ENCODE data around the gene TANC1.

TANC1 gene

DNA sequence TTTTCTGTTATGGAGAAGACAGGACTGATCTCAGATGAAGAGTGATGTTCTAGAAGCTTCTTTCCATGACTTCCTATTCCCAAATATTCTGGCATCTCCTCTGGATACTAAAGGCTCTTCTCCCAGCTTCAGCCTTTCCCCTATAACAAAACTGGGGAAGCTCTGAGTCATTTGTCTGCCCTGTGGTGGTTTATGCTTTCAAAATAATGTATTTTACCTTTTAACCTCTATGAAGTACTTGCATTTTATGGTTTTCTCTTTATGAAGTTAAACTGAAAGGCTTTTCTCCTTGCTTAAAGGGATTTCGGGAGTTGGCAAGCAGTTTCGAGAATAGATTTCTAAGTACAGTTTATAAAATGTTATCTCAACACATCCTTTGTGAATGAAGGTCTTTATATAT, 104.4 kb downstream of the TANC1 start:
- DNase-seq (ENCODE audit: insufficient read length, low spot score) (no peak), FAIRE-seq (no peak)
- TF ChIP-seq, protein P1, sequence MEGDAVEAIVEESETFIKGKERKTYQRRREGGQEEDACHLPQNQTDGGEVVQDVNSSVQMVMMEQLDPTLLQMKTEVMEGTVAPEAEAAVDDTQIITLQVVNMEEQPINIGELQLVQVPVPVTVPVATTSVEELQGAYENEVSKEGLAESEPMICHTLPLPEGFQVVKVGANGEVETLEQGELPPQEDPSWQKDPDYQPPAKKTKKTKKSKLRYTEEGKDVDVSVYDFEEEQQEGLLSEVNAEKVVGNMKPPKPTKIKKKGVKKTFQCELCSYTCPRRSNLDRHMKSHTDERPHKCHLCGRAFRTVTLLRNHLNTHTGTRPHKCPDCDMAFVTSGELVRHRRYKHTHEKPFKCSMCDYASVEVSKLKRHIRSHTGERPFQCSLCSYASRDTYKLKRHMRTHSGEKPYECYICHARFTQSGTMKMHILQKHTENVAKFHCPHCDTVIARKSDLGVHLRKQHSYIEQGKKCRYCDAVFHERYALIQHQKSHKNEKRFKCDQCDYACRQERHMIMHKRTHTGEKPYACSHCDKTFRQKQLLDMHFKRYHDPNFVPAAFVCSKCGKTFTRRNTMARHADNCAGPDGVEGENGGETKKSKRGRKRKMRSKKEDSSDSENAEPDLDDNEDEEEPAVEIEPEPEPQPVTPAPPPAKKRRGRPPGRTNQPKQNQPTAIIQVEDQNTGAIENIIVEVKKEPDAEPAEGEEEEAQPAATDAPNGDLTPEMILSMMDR (IDR thresholded peaks at IDR 0.05; ENCODE audit: insufficient read depth, missing control alignments) = no peak

DNA sequence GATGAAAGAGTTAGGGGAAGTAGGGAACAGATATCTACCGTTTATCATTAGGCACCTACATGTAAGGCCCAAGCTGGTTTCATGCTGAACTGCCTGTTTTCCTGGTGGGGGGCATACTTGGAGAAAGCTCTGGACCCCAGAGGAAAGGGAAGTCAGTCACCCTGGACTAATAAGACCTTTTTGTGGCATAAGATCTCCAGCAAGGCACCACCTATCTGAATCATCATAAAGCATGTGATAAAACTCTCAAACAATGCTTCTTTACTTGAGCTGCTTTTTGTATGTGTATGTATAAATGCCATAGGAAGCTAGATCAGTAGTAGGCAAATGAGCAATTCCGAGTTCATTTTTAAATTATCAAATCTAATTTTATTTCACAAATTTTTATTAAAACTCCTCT, 104.8 kb downstream of the TANC1 start:
- TF ChIP-seq, protein P1 (IDR thresholded peaks at IDR 0.05; ENCODE audit: insufficient read depth, missing control alignments) = no peak
- FAIRE-seq = no peak
- no peak for DNase-seq (ENCODE audit: insufficient read length, low spot score)

DNA sequence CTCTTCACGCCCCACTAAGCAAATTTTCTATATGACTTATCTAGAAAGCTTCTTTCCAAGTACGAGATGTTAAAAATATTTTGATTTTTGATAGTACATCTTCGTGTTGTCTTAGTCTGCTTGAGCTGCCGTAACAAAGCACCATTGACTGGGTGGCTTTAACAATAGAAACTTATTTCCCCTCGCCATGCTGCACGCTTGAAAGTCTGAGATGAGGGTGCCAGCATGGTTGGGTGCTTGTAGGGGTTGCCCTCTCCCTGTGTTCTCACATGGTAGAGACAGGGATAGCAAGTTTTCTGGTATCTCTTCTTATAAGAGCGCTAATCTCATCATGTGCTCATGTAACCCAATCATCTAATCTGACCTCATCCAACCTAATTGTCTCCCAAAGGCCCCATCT, 106.2 kb downstream of the TANC1 start:
- FAIRE-seq (no peak), DNase-seq (ENCODE audit: insufficient read length, low spot score) (no peak)
- TF ChIP-seq, protein P1 (IDR thresholded peaks at IDR 0.05; ENCODE audit: insufficient read depth, missing control alignments) = no peak

DNA sequence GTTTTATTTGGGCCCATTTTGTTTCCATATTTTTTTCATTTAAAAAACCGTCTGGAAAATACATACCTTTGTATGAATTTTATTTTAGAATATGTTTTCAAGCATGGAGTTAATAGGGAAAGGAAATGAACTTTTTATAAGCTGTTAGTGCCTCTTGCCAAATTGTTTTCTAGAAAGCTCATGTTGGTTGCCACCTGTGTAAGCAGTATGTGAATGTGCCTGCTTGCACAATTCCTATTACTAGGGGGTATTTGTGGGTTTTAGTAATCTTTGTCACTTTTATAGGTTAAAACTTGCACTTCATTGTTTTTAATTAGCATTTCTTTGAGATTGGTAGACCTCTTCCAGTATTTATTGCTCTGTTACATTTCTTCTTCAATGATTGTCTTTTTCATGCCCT, 107.3 kb downstream of the TANC1 start:
- TF ChIP-seq, protein P1 (IDR thresholded peaks at IDR 0.05; ENCODE audit: insufficient read depth, missing control alignments) = no peak
- FAIRE-seq (no peak), DNase-seq (ENCODE audit: insufficient read length, low spot score) (no peak)

DNA sequence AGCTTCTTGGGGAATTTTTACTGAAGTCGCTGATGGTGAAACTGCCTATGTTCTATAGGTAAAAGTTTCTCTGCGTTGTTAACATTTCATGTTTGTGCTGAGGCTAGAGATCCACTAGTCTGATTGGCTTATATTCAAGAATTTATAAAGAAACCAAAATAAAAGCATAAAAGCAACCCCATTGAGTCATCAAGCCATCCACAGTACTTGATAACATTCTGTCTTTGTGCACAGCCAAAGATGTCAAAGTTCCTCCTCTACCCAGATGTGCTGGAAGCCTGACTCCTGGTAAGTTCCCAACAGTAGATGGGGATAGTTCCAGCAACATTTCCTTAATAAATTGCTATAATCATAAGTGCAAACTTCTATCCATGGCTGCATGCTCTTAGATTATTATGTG, 107.8 kb downstream of the TANC1 start:
- TF ChIP-seq, protein P1 (IDR thresholded peaks at IDR 0.05; ENCODE audit: insufficient read depth, missing control alignments) = no peak
- no peak for FAIRE-seq

DNA sequence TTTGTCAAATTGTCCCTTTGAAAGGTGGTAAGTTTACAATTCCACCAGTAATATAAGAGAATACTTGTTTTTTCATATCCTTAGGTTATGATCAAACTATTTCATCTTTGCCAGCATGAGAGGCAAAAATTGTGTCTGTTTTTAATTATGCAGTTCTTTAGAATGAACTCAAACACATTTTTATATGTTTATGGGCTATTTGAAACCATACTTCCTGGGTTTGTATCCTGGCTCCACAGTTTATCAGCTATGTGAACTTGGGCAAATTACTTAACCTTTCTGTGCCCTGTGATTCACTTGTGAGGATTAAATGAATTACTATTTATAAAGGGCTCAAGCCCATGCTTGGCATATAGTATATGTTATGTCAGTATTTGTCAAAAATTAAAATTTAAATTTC, 109.4 kb downstream of the TANC1 start:
- FAIRE-seq (no peak), DNase-seq (ENCODE audit: insufficient read length, low spot score) (no peak)
- TF ChIP-seq, protein P1 (IDR thresholded peaks at IDR 0.05; ENCODE audit: insufficient read depth, missing control alignments) = no peak

More for the DNA sequence above, 107.8 kb downstream of the TANC1 start:
- no peak for DNase-seq (ENCODE audit: insufficient read length, low spot score)

DNA sequence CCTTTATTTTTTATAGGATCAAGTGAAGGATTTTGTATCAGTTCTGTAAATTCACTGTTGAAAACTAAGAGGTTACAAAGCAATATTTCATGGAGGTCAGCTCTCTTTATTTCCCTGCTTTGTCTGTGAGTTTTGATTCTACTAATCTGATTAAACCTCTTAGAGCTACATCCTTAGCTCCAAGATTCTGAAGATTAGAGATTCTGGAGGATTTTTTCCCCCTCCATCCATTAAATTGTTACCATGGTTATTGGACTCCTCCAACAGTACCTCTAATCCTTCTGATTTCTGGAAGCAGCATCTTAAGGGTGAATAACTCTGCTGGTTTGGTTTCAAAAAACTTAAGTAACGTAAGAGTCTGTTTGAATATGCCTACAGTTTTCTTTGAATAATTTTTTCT, 110.0 kb downstream of the TANC1 start:
- DNase-seq (ENCODE audit: insufficient read length, low spot score) (peak; percentile 46), FAIRE-seq (peak; percentile 87)
- TF ChIP-seq, protein P1 (IDR thresholded peaks at IDR 0.05; ENCODE audit: insufficient read depth, missing control alignments) = no peak
